Neural cell (in vitro differentiated cells): ENCODE results near the gene PNMA3. TPM values are rescaled to one million over a fixed set of nuclear protein-coding genes. Genes with fewer than 3 reads are reported as not detected.

Experiments used
- H2AFZ ChIP-seq: fragments of 200-600, 300-800 bp; sonication (generic), shearing (Covaris generic); 2 replicates; pipeline ENCODE4 v1.6.0; 2014; ENCODE audit warnings: low read depth, mild to moderate bottlenecking, antibody characterized with exemption, low read length, moderate library complexity
- H3F3A ChIP-seq: fragments of 200-600 bp; shearing (Covaris generic); 2 replicates; pipeline ENCODE4 v1.6.1; 2016; ENCODE audit warnings: mild to moderate bottlenecking, moderate library complexity, mixed read lengths, antibody characterized with exemption, low read length; ENCODE audit not compliant: insufficient read depth, poor library complexity, severe bottlenecking
- H3K27ac ChIP-seq: fragments of 200-600, 300-800 bp; sonication (generic), shearing (Covaris generic); 2 replicates; pipeline ENCODE4 v1.5.1; 2014; ENCODE audit warnings: mild to moderate bottlenecking, low read length, moderate library complexity
- H3K27me3 ChIP-seq: fragments of 300-800, 200-600 bp; sonication (generic), shearing (Covaris generic); 2 replicates; pipeline ENCODE4 v1.6.0; 2014; ENCODE audit warnings: mild to moderate bottlenecking, low read depth, low read length, moderate library complexity; ENCODE audit not compliant: insufficient read depth
- H3K36me3 ChIP-seq: fragments of 300-800, 200-600 bp; sonication (generic), shearing (Covaris generic); 2 replicates; pipeline ENCODE4 v1.5.1; 2014; ENCODE audit warnings: mild to moderate bottlenecking, antibody characterized with exemption, low read length, moderate library complexity; ENCODE audit not compliant: insufficient read depth
- H3K4me2 ChIP-seq: fragments of 300-800, 200-600 bp; sonication (generic), shearing (Covaris generic); 2 replicates; pipeline ENCODE4 v1.6.0; 2014; ENCODE audit warnings: mild to moderate bottlenecking, low read length
- H3K4me3 ChIP-seq: fragments of 300-800, 200-600 bp; sonication (generic), shearing (Covaris generic); 2 replicates; pipeline ENCODE4 v1.5.1; 2014; ENCODE audit warnings: mild to moderate bottlenecking, low read length, moderate library complexity
- H3K79me2 ChIP-seq: fragments of 200-600 bp; shearing (Covaris generic); replicated peaks from 2 replicates; pipeline ENCODE4 v1.6.0; 2014; ENCODE audit warnings: mild to moderate bottlenecking, low read length, moderate library complexity; ENCODE audit not compliant: insufficient read depth
- H3K9ac ChIP-seq: fragments of 300-800, 200-600 bp; sonication (generic), shearing (Covaris generic); 2 replicates; pipeline ENCODE4 v1.6.1; 2016; ENCODE audit warnings: mild to moderate bottlenecking, low read length, mixed read lengths
- H3K9me2 ChIP-seq: fragments of 200-600 bp; shearing (Covaris generic); 2 replicates; pipeline ENCODE4 v1.6.1; 2016; ENCODE audit warnings: mild to moderate bottlenecking, low read length, mixed read lengths; ENCODE audit not compliant: insufficient read depth
- H3K9me3 ChIP-seq: fragments of 200-600, 300-800 bp; sonication (generic), shearing (Covaris generic); 2 replicates; pipeline ENCODE4 v1.6.1; 2016; ENCODE audit warnings: mild to moderate bottlenecking, mixed run types, low read length, moderate library complexity, mixed read lengths
- H4K20me1 ChIP-seq: fragments of 200-600 bp; shearing (Covaris generic); 2 replicates; pipeline ENCODE4 v1.6.1; 2016; ENCODE audit warnings: mild to moderate bottlenecking, mixed run types; ENCODE audit not compliant: insufficient read depth
- CTCF ChIP-seq: fragments of 450-650 bp; IDR thresholded peaks from 2 replicates; pipeline ENCODE4 v1.5.1; 2014; ENCODE audit warnings: antibody characterized with exemption, mild to moderate bottlenecking, moderate library complexity; ENCODE audit not compliant: poor library complexity, severe bottlenecking
- EP300 ChIP-seq: fragments of 450-650 bp; conservative IDR thresholded peaks from 2 replicates; pipeline ENCODE4 v1.6.1; 2014; ENCODE audit warnings: antibody characterized with exemption, mild to moderate bottlenecking, moderate library complexity; ENCODE audit not compliant: poor library complexity, severe bottlenecking
- EZH2 ChIP-seq: fragments of 200-600, 300-800 bp; shearing (Covaris generic), sonication (generic); IDR thresholded peaks from 2 replicates; pipeline ENCODE4 v1.6.1; 2014; ENCODE audit warnings: antibody characterized with exemption, low read length, borderline replicate concordance, mild to moderate bottlenecking; ENCODE audit not compliant: insufficient read depth, poor library complexity, severe bottlenecking
- MXI1 ChIP-seq: fragments of 450-650 bp; conservative IDR thresholded peaks from 2 replicates; pipeline ENCODE4 v1.6.1; 2014; ENCODE audit warnings: antibody characterized with exemption, mild to moderate bottlenecking; ENCODE audit not compliant: poor library complexity, severe bottlenecking
- POLR2AphosphoS5 ChIP-seq: IDR thresholded peaks from 2 replicates; pipeline ENCODE4 v1.6.1; 2012
- RAD21 ChIP-seq: fragments of 450-650 bp; conservative IDR thresholded peaks from 2 replicates; pipeline ENCODE4 v1.6.1; 2014; ENCODE audit warnings: antibody characterized with exemption, mild to moderate bottlenecking, moderate library complexity
- SMC3 ChIP-seq: fragments of 450-650 bp; conservative IDR thresholded peaks from 2 replicates; pipeline ENCODE4 v1.6.1; 2014; ENCODE audit warnings: antibody characterized with exemption, mild to moderate bottlenecking, moderate library complexity; ENCODE audit not compliant: poor library complexity
- TAF1 ChIP-seq: IDR thresholded peaks from 2 replicates; pipeline ENCODE4 v1.6.1; 2012; ENCODE audit warnings: low read depth
- polyA plus RNA-seq: library from polyadenylated mRNA; depleted of rRNA; stranded (reverse); fragments of >200 nt; gene quantifications from 2 replicates; pipeline ENCODE4 v1.2.3, GENCODE V29; 2014
- TF ChIP-seq, protein P1 (sequence below): IDR thresholded peaks from 2 replicates; pipeline ENCODE4 v1.6.1; 2012; ENCODE audit warnings: borderline replicate concordance

Gene PNMA3
- polyA plus RNA-seq, 1 donor from 2014 or later: 3.2 TPM

- no peaks in the 10 kb centered on the region for H4K20me1 ChIP-seq
- TF ChIP-seq SMC3: no peak
- no peak for TF ChIP-seq CTCF
- TF ChIP-seq POLR2AphosphoS5: no peak
- no peak for TF ChIP-seq RAD21
- no peak for TF ChIP-seq EP300
- TF ChIP-seq EZH2: no peak
- no peak for TF ChIP-seq MXI1
- TF ChIP-seq, protein P1, sequence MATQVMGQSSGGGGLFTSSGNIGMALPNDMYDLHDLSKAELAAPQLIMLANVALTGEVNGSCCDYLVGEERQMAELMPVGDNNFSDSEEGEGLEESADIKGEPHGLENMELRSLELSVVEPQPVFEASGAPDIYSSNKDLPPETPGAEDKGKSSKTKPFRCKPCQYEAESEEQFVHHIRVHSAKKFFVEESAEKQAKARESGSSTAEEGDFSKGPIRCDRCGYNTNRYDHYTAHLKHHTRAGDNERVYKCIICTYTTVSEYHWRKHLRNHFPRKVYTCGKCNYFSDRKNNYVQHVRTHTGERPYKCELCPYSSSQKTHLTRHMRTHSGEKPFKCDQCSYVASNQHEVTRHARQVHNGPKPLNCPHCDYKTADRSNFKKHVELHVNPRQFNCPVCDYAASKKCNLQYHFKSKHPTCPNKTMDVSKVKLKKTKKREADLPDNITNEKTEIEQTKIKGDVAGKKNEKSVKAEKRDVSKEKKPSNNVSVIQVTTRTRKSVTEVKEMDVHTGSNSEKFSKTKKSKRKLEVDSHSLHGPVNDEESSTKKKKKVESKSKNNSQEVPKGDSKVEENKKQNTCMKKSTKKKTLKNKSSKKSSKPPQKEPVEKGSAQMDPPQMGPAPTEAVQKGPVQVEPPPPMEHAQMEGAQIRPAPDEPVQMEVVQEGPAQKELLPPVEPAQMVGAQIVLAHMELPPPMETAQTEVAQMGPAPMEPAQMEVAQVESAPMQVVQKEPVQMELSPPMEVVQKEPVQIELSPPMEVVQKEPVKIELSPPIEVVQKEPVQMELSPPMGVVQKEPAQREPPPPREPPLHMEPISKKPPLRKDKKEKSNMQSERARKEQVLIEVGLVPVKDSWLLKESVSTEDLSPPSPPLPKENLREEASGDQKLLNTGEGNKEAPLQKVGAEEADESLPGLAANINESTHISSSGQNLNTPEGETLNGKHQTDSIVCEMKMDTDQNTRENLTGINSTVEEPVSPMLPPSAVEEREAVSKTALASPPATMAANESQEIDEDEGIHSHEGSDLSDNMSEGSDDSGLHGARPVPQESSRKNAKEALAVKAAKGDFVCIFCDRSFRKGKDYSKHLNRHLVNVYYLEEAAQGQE: no peak
- TF ChIP-seq TAF1: no peak
- H3K9me3 ChIP-seq: no peaks in the 10 kb centered on the region
- no peaks in the 10 kb centered on the region for H3K27me3 ChIP-seq
- H2AFZ ChIP-seq: no peak overlapping the region
- H3F3A ChIP-seq: no peaks in the 10 kb centered on the region
- no peak overlapping the region for H3K27ac ChIP-seq
- H3K4me3 ChIP-seq: no peak overlapping the region
- H3K9me2 ChIP-seq: no peaks in the 10 kb centered on the region
- no peak overlapping the region for H3K9ac ChIP-seq
- H3K79me2 ChIP-seq: no peaks in the 10 kb centered on the region
- no peaks in the 10 kb centered on the region for H3K36me3 ChIP-seq
- no peak overlapping the region for H3K4me2 ChIP-seq
Observed at GRCh38 chrX:153029162-153029561, 27.1 kb upstream of the PNMA3 start.

GRCh38 chrX:153029875-153030274, 26.4 kb upstream of the PNMA3 start:
- Histone ChIP-seq H2AFZ (no peak overlapping the region), H3K9me2 (no peaks in the 10 kb centered on the region), H3K4me2 (no peak overlapping the region), H3K27ac (no peak overlapping the region), H3K4me3 (no peak overlapping the region), H3K36me3 (no peaks in the 10 kb centered on the region), H3K27me3 (no peaks in the 10 kb centered on the region), H3F3A (no peaks in the 10 kb centered on the region), H3K9me3 (no peaks in the 10 kb centered on the region), H4K20me1 (no peaks in the 10 kb centered on the region), H3K79me2 (no peaks in the 10 kb centered on the region), H3K9ac (no peak overlapping the region)
- no peak for TF ChIP-seq POLR2AphosphoS5
- TF ChIP-seq, protein P1: no peak
- TF ChIP-seq CTCF: no peak
- TF ChIP-seq SMC3: no peak
- no peak for TF ChIP-seq MXI1
